ENCODE data around the gene ZFR. TPM values are rescaled to one million over a fixed set of nuclear protein-coding genes. Genes with fewer than 3 reads are reported as not detected.

The ZFR gene

GRCh38 chr5:32304622-32305021, 139.9 kb downstream of the ZFR start:
- no CpG with 5 or more reads among the region's 5 CpGs for WGBS (ENCODE audit: extremely low coverage, insufficient coverage, low lambda C conversion rate)
- Histone ChIP-seq H3K4ac (ENCODE audit: low read depth, low read length) (no peak overlapping the region), H3K9ac (ENCODE audit: low read length) (no peak overlapping the region), H2BK15ac (replicated peaks; ENCODE audit: low read depth) (no peak overlapping the region), H3K79me2 (ENCODE audit: control insufficient read depth, insufficient read depth, low read length) (peaks cover 48% of the 10 kb centered on the region), H3K56ac (ENCODE audit: low read length) (no peak overlapping the region), H3K23ac (ENCODE audit: low read length) (no peak overlapping the region), H3K18ac (ENCODE audit: low read length) (no peak overlapping the region), H3K27ac (ENCODE audit: low read depth, low read length) (no peak overlapping the region), H4K8ac (ENCODE audit: low read depth, low read length) (no peak overlapping the region), H3K4me1 (ENCODE audit: control insufficient read depth, low read depth, low read length) (peaks cover 6% of the 10 kb centered on the region), H2AK5ac (ENCODE audit: low read length) (no peak overlapping the region), H2BK120ac (ENCODE audit: low read depth, low read length) (no peak overlapping the region), H3K79me1 (ENCODE audit: low read length) (peaks cover 15% of the 10 kb centered on the region), H4K5ac (ENCODE audit: low read length) (no peak overlapping the region), H3K36me3 (ENCODE audit: control insufficient read depth, insufficient read depth, low read length) (no peaks in the 10 kb centered on the region), H3K4me3 (ENCODE audit: low read length) (no peak overlapping the region), H3K4me2 (ENCODE audit: low read length) (no peak overlapping the region), H3K27me3 (ENCODE audit: insufficient read depth, low read length, poor library complexity) (no peaks in the 10 kb centered on the region), H2BK5ac (ENCODE audit: low read length) (no peak overlapping the region)
- DNase-seq: no peak

Small RNAs within 50 kb of the gene (small RNA-seq; reads per million reads assigned to genes)
- gene MIR579 (ENCODE audit: insufficient read depth) (5.2 reads per million, percentile 72 among the genes with 10 or more reads in this experiment), gene RNU6-378P (ENCODE audit: insufficient read depth) (not detected)

Data from mesendoderm (in vitro differentiated cells).